Dendritic cell treated with granulocyte-macrophage colony-stimulating factor and Interleukin-4, amounts not matched to agents 40 ng/mL and 50 ng/mL, for 4 days (primary cell): ENCODE data around the gene ID4.

Source experiments
- H3K27ac Mint-ChIP-seq: one replicate; pipeline ENCODE4 v1.8.0; 2022; ENCODE audit warnings: mild to moderate bottlenecking, mixed read lengths
- H3K27me3 Mint-ChIP-seq: one replicate; pipeline ENCODE4 v1.8.0; 2022; ENCODE audit warnings: mild to moderate bottlenecking, mixed read lengths
- H3K36me3 Mint-ChIP-seq: one replicate; pipeline ENCODE4 v1.8.0; 2022; ENCODE audit warnings: low read depth, mixed read lengths
- H3K4me1 Mint-ChIP-seq: one replicate; pipeline ENCODE4 v1.8.0; 2022; ENCODE audit warnings: low read depth, mixed read lengths
- H3K4me3 Mint-ChIP-seq: one replicate; pipeline ENCODE4 v1.8.0; 2022; ENCODE audit warnings: mild to moderate bottlenecking, moderate library complexity, mixed read lengths
- H3K9me3 Mint-ChIP-seq: one replicate; pipeline ENCODE4 v1.8.0; 2022; ENCODE audit warnings: mixed read lengths
- intact Hi-C: fragments of 100-400 bp; cut with micrococcal nuclease; formaldehyde crosslinking; loops from one replicate; pipeline ENCODE4 v1.15.0; 2022

The ID4 gene

GRCh38 chr6:19812512-19813119, 24.6 kb upstream of the ID4 start:
- H3K27ac Mint-ChIP-seq = no peak overlapping the region
- no peaks in the 10 kb centered on the region for H3K4me1 Mint-ChIP-seq
- no peaks in the 10 kb centered on the region for H3K36me3 Mint-ChIP-seq
- intact Hi-C loops = no loop called here
- H3K27me3 Mint-ChIP-seq = peaks cover 3% of the 10 kb centered on the region
- H3K4me3 Mint-ChIP-seq = no peak overlapping the region
- H3K9me3 Mint-ChIP-seq = no peaks in the 10 kb centered on the region

GRCh38 chr6:19818805-19819204, 18.4 kb upstream of the ID4 start:
- intact Hi-C loops = no loop called here
- Mint-ChIP-seq H3K27me3 (no peaks in the 10 kb centered on the region), H3K9me3 (no peaks in the 10 kb centered on the region), H3K4me1 (no peaks in the 10 kb centered on the region), H3K27ac (no peak overlapping the region), H3K36me3 (no peaks in the 10 kb centered on the region), H3K4me3 (no peak overlapping the region)

DNA sequence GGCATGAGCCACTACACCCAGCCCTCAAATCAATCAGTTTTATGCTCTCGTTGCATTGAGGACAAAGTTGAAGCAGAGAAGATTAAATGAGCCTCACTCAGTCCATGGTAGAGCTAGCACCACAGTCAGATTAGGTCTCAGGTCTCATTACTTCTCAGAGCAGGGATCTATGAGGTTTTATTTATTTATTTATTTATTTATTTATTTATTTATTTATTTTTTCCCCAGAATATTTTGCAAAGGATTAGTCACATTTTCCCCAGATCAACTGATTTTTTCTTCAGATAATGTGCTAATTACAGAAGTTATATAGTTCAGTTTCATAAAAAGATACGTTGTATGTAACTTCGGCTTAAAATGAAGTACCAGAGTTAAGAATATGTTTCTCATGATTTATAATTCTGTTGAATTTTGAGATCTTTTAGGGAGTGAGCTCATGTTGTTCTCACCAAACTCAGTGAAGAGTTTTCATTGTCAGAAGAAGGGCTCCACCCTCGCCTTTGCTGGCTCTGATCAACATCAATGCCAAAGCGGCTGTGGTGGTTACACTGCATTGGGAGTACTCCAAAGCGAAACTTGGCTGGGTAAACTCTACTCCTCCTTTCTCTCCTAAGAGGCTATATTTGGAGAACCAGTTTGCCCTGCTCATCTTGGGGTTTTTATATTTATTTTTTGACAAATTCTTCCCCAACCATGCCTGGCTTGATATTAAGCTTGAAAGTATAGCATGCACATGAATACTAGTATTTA, 12.9 kb upstream of the ID4 start:
- Mint-ChIP-seq H3K4me1 (no peaks in the 10 kb centered on the region), H3K9me3 (peaks cover 17% of the 10 kb centered on the region), H3K27me3 (no peaks in the 10 kb centered on the region), H3K4me3 (no peak overlapping the region), H3K27ac (no peak overlapping the region), H3K36me3 (no peaks in the 10 kb centered on the region)
- intact Hi-C loops = no loop called here

GRCh38 chr6:19827247-19827646, 9.9 kb upstream of the ID4 start:
- Mint-ChIP-seq H3K9me3 (peaks cover 17% of the 10 kb centered on the region), H3K4me3 (no peak overlapping the region), H3K27ac (no peak overlapping the region), H3K36me3 (no peaks in the 10 kb centered on the region), H3K27me3 (peaks cover 2% of the 10 kb centered on the region), H3K4me1 (no peaks in the 10 kb centered on the region)
- intact Hi-C loops = no loop called here

DNA sequence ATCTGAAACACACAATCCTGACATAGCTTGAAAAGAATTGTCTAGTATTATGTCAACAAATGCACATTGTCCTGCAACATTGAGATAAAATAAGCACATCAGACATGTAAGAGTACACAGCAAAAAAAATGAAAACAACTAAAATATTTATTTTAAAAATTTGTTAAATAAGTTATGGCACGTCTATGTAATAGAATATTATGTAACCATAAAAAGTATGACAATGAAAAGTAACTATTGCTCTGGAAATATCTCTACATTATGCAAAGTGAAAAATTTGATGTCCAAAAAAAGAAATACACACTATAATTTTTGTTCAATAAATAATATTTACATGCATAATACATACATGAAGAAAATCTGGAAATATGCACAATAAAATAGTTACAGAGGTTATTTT, 9.3 kb upstream of the ID4 start:
- intact Hi-C loops = no loop called here
- Mint-ChIP-seq H3K9me3 (peaks cover 17% of the 10 kb centered on the region), H3K36me3 (no peaks in the 10 kb centered on the region), H3K27me3 (peaks cover 2% of the 10 kb centered on the region), H3K4me1 (no peaks in the 10 kb centered on the region), H3K27ac (no peak overlapping the region), H3K4me3 (no peak overlapping the region)

DNA sequence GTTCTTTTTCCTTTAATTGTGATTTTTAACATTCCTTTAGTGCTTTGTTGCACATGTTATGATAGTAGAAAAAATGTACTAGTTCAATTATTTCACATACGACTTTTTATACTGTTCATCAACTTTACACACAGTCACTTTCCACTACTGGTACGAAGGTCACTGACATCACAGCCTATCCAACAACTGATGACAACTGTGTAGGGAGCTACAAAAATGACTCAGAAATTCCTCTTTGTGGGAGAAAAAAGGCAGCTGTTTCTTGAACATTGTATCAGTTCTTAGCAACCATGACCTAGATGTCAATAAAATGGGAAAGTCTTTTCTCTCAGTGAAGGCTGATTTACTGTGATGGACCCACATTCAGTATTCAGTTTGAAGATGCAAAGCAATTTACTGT, 7.0 kb upstream of the ID4 start:
- H3K9me3 Mint-ChIP-seq = peaks cover 17% of the 10 kb centered on the region
- intact Hi-C loops = no loop called here
- H3K4me1 Mint-ChIP-seq = no peaks in the 10 kb centered on the region
- no peak overlapping the region for H3K27ac Mint-ChIP-seq
- H3K4me3 Mint-ChIP-seq = no peak overlapping the region
- peaks cover 18% of the 10 kb centered on the region for H3K27me3 Mint-ChIP-seq
- no peaks in the 10 kb centered on the region for H3K36me3 Mint-ChIP-seq

DNA sequence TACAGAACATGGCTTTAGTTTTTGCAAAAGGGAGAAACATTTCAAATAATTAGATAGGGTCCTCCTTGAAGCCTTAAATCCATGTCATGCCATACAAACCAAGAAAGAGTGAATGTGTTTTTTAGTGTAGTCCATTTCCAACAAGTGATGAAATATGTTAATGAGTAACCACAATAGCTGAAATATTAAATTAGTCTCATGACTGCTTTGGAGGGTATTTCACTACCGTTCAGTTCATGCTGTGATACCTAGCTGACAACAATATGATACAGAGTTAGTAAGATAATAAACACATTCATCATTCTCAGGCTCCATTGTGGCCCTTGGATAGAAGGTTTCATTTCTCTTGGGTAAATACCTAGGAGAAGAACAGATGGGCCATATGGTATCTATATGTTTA, 5.8 kb upstream of the ID4 start:
- Mint-ChIP-seq H3K4me1 (no peaks in the 10 kb centered on the region), H3K36me3 (no peaks in the 10 kb centered on the region), H3K4me3 (no peak overlapping the region), H3K9me3 (peaks cover 17% of the 10 kb centered on the region), H3K27ac (no peak overlapping the region), H3K27me3 (peaks cover 28% of the 10 kb centered on the region)
- intact Hi-C loops = no loop called here

DNA sequence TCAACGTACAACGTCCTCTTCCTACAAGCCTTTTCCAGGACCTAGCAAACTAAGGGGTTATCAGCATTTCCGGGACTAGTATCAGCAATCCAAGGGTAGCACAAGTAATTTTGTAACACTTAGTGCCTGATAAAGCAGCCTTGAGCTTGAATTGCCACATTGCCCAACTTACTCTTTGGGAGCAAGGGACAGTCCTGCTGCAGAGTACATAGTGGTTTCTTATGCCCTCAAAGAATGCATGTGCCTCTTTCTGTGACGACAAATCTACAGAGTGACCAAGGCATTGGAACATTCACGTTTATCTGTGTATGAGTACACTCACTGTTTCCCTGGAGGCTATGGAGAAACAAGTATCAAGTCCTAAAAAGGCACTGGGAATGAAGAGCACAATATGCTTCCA, 3.2 kb upstream of the ID4 start:
- H3K27ac Mint-ChIP-seq = no peak overlapping the region

GRCh38 chr6:19834858-19835257, 2.3 kb upstream of the ID4 start:
- no peaks in the 10 kb centered on the region for H3K9me3 Mint-ChIP-seq
- H3K27ac Mint-ChIP-seq = no peak overlapping the region
- peaks cover 52% of the 10 kb centered on the region for H3K27me3 Mint-ChIP-seq
- no peak overlapping the region for H3K4me3 Mint-ChIP-seq
- peaks cover 5% of the 10 kb centered on the region for H3K4me1 Mint-ChIP-seq
- intact Hi-C loops = no loop called here
- H3K36me3 Mint-ChIP-seq = no peaks in the 10 kb centered on the region

More for the DNA sequence above, 3.2 kb upstream of the ID4 start:
- peaks cover 2% of the 10 kb centered on the region for H3K4me1 Mint-ChIP-seq
- H3K27me3 Mint-ChIP-seq = peaks cover 45% of the 10 kb centered on the region
- no peak overlapping the region for H3K4me3 Mint-ChIP-seq
- peaks cover under 1% of the 10 kb centered on the region for H3K9me3 Mint-ChIP-seq
- H3K36me3 Mint-ChIP-seq = no peaks in the 10 kb centered on the region
- intact Hi-C loops = no loop called here

- intact Hi-C loops = no loop called here
- H3K9me3 Mint-ChIP-seq = no peaks in the 10 kb centered on the region
Observed at GRCh38 chr6:19835605-19836004, 1.6 kb upstream of the ID4 start.

DNA sequence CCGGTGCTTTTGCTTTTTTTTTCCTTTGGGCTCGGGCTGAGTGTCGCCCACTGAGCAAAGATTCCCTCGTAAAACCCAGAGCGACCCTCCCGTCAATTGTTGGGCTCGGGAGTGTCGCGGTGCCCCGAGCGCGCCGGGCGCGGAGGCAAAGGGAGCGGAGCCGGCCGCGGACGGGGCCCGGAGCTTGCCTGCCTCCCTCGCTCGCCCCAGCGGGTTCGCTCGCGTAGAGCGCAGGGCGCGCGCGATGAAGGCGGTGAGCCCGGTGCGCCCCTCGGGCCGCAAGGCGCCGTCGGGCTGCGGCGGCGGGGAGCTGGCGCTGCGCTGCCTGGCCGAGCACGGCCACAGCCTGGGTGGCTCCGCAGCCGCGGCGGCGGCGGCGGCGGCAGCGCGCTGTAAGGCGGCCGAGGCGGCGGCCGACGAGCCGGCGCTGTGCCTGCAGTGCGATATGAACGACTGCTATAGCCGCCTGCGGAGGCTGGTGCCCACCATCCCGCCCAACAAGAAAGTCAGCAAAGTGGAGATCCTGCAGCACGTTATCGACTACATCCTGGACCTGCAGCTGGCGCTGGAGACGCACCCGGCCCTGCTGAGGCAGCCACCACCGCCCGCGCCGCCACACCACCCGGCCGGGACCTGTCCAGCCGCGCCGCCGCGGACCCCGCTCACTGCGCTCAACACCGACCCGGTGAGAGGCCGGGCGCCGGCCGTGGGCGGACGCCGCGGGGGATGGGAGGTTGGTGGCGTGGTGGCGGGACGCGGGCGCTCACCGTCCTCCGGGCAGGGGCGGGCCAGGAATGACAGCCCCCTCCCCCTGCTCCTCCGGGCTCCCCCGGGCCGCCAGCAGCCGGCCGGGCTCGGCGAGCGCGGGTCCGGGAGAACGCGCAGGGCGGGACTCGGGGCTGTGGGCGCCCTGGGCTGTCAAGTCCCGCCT, 606 bp downstream of the ID4 start:
- Mint-ChIP-seq H3K4me1 (peaks cover 5% of the 10 kb centered on the region), H3K27me3 (peaks cover 67% of the 10 kb centered on the region), H3K36me3 (no peaks in the 10 kb centered on the region), H3K4me3 (no peak overlapping the region), H3K9me3 (no peaks in the 10 kb centered on the region), H3K27ac (no peak overlapping the region)
- intact Hi-C loops = no loop called here

More at GRCh38 chr6:19835605-19836004, 1.6 kb upstream of the ID4 start:
- H3K4me3 Mint-ChIP-seq = no peak overlapping the region
- peaks cover 59% of the 10 kb centered on the region for H3K27me3 Mint-ChIP-seq
- peaks cover 5% of the 10 kb centered on the region for H3K4me1 Mint-ChIP-seq
- no peak overlapping the region for H3K27ac Mint-ChIP-seq
- no peaks in the 10 kb centered on the region for H3K36me3 Mint-ChIP-seq

DNA sequence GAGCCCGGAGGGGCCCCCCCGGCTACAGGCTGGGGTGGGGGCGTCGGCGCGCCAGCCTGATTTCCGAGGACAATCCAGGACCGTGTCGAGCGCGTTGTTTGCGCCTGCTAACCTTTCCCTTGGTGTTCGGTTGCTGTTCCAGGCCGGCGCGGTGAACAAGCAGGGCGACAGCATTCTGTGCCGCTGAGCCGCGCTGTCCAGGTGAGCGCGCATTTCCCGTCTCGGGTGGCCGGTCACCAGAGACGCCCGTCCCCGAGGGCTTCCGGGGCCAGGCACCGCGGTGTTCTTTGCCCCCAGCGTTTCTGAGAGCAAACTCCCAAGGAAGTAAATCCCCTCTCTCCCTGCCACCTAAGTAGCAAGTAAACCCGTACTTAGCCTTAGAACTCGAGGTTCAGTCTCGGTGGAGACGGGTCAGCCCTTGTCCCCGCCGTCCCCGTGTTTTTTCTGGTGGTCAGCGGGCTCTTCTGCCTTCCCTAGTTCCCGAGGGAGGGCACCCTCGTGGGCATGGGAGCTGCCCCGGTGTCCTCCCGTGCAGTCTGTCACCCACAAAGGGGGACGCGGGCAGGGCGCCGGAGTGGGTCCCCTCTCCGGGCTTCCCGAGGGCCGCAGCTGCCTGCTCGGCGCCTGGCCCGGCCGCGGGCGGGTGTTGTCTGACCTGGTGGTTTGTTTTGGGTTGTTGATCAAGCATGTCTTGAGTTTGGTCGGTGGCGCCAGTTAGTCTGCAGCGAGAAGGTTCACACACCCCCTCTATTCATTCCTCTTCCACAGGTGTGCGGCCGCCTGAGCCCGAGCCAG, 1.5 kb downstream of the ID4 start:
- H3K36me3 Mint-ChIP-seq = no peaks in the 10 kb centered on the region
- intact Hi-C loops = no loop called here
- no peak overlapping the region for H3K27ac Mint-ChIP-seq
- peaks cover 5% of the 10 kb centered on the region for H3K4me1 Mint-ChIP-seq
- no peaks in the 10 kb centered on the region for H3K9me3 Mint-ChIP-seq
- peaks cover 67% of the 10 kb centered on the region for H3K27me3 Mint-ChIP-seq
- H3K4me3 Mint-ChIP-seq = no peak overlapping the region

- H3K36me3 Mint-ChIP-seq = no peaks in the 10 kb centered on the region
- intact Hi-C loops = no loop called here
- peaks cover 65% of the 10 kb centered on the region for H3K27me3 Mint-ChIP-seq
- no peak overlapping the region for H3K27ac Mint-ChIP-seq
- H3K4me3 Mint-ChIP-seq = no peak overlapping the region
- H3K4me1 Mint-ChIP-seq = peaks cover 5% of the 10 kb centered on the region
- H3K9me3 Mint-ChIP-seq = no peaks in the 10 kb centered on the region
Observed at GRCh38 chr6:19839237-19839546, 2.0 kb downstream of the ID4 start.

DNA sequence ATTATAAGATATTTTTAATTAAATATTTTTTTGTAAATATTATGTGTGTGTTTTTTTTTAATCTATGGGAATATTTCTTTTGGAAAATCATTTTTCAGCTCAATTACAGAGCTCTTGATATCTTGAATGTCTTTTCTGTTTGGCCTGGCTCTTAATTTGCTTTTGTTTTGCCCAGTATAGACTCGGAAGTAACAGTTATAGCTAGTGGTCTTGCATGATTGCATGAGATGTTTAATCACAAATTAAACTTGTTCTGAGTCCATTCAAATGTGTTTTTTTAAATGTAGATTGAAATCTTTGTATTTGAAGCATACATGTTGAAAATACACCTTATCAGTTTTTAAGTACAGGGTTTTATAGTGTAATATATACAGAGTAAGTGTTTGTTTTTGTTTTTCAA, 2.6 kb downstream of the ID4 start:
- Mint-ChIP-seq H3K4me1 (peaks cover 5% of the 10 kb centered on the region), H3K27ac (no peak overlapping the region), H3K27me3 (peaks cover 64% of the 10 kb centered on the region), H3K4me3 (no peak overlapping the region), H3K9me3 (no peaks in the 10 kb centered on the region), H3K36me3 (no peaks in the 10 kb centered on the region)
- intact Hi-C loops = no loop called here
